ENCODE measurements around the gene EDARADD.

EDARADD gene

GRCh38 chr1:236371083-236371482, 23.0 kb upstream of the EDARADD start:
- no peak for TF ChIP-seq ZFX (IDR thresholded peaks at IDR 0.05; ENCODE audit: borderline replicate concordance)
- TF ChIP-seq, protein P1, sequence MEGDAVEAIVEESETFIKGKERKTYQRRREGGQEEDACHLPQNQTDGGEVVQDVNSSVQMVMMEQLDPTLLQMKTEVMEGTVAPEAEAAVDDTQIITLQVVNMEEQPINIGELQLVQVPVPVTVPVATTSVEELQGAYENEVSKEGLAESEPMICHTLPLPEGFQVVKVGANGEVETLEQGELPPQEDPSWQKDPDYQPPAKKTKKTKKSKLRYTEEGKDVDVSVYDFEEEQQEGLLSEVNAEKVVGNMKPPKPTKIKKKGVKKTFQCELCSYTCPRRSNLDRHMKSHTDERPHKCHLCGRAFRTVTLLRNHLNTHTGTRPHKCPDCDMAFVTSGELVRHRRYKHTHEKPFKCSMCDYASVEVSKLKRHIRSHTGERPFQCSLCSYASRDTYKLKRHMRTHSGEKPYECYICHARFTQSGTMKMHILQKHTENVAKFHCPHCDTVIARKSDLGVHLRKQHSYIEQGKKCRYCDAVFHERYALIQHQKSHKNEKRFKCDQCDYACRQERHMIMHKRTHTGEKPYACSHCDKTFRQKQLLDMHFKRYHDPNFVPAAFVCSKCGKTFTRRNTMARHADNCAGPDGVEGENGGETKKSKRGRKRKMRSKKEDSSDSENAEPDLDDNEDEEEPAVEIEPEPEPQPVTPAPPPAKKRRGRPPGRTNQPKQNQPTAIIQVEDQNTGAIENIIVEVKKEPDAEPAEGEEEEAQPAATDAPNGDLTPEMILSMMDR (IDR thresholded peaks at IDR 0.05), result no peak
- no peak overlapping the region for H3K27ac ChIP-seq

GRCh38 chr1:236377832-236378535, 16.1 kb upstream of the EDARADD start:
- H3K27ac ChIP-seq, result no peak overlapping the region
- TF ChIP-seq ZFX (IDR thresholded peaks at IDR 0.05; ENCODE audit: borderline replicate concordance), result no peak
- TF ChIP-seq, protein P1 (IDR thresholded peaks at IDR 0.05), result no peak

GRCh38 chr1:236381565-236382158, 12.4 kb upstream of the EDARADD start:
- no peak overlapping the region for H3K27ac ChIP-seq
- TF ChIP-seq, protein P1 (IDR thresholded peaks at IDR 0.05), result no peak
- TF ChIP-seq ZFX (IDR thresholded peaks at IDR 0.05; ENCODE audit: borderline replicate concordance), result no peak

DNA sequence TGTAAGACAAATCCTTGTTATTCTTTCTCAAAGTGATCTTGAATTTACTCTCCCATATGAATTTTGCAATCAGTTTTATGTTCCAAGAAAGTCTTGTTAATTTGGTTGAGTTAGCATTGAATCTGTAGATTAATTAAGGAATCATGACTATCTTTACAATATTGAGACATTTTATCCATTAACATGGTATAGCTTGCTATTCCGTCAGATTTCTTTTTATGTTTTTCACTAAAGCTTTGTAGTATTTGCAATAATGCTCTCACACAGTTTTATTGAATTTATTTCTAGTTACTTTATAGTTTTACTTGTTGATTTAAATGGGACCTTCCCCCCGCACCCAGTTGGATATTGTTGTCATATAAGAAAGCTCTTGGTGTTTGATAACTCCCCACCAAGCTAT, 5.8 kb upstream of the EDARADD start:
- TF ChIP-seq ZFX (IDR thresholded peaks at IDR 0.05; ENCODE audit: borderline replicate concordance), result no peak
- TF ChIP-seq, protein P1 (IDR thresholded peaks at IDR 0.05), result no peak
- H3K27ac ChIP-seq, result no peak overlapping the region

- peak overlapping the region; percentile 12; the same call in 1 of the 2 replicates for H3K27ac ChIP-seq
These were observed 4.8 kb upstream of the EDARADD start for GRCh38 chr1:236389253-236389652.

GRCh38 chr1:236391008-236391407, 3.1 kb upstream of the EDARADD start:
- TF ChIP-seq ZFX (IDR thresholded peaks at IDR 0.05; ENCODE audit: borderline replicate concordance), result no peak
- TF ChIP-seq, protein P1 (IDR thresholded peaks at IDR 0.05), result no peak
- H3K27ac ChIP-seq, result no peak overlapping the region

More at GRCh38 chr1:236389253-236389652, 4.8 kb upstream of the EDARADD start:
- TF ChIP-seq, protein P1 (IDR thresholded peaks at IDR 0.05), result no peak
- no peak for TF ChIP-seq ZFX (IDR thresholded peaks at IDR 0.05; ENCODE audit: borderline replicate concordance)

- TF ChIP-seq, protein P1 (IDR thresholded peaks at IDR 0.05), result no peak
- no peak for TF ChIP-seq ZFX (IDR thresholded peaks at IDR 0.05; ENCODE audit: borderline replicate concordance)
- no peak overlapping the region for H3K27ac ChIP-seq
These were observed 1.9 kb upstream of the EDARADD start for GRCh38 chr1:236392182-236392581.
